Glomerular visceral epithelial cell (primary cell): ENCODE results near the gene GPR31.
A peak's percentile ranks its signal among the peaks of the same experiment; 100 is the strongest.

Source experiments
- DNase-seq: peaks from one replicate; pipeline ENCODE4 v3.0.0-alpha.2; 2016; ENCODE audit errors: extremely low spot score

Gene GPR31

GRCh38 chr6:167139761-167140160 is 18.0 kb downstream of the GPR31 start:
- DNase-seq: no peak

DNA sequence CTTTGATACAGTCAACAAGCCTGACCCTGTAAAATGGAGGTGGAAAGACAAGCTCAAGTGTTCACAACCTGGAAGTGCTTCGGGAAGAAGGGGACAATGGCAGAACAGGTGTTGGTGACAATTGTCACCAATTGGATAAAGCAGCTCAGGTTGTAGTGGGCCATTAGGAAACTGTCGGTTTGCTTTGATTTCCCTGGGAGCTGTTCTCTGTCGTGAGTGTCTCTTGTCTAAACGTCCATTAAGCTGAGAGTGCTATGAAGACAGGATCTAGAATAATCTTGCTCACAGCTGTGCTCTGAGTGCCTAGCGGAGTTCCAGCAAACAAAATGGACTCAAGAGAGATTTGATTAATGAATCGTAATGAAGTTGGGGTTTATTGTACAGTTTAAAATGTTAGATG is 19.9 kb downstream of the GPR31 start:
- no peak for DNase-seq

GRCh38 chr6:167137081-167137480 is 20.7 kb downstream of the GPR31 start:
- DNase-seq: no peak

GRCh38 chr6:167136376-167136775 is 21.4 kb downstream of the GPR31 start:
- peak; percentile 8 for DNase-seq

GRCh38 chr6:167134448-167135328 is 23.1 kb downstream of the GPR31 start:
- DNase-seq: peak; percentile 32

- DNase-seq: peak; percentile 16
Measured at GRCh38 chr6:167130712-167131684, 26.8 kb downstream of the GPR31 start.

- DNase-seq: no peak
Measured at GRCh38 chr6:167130008-167130677, 27.6 kb downstream of the GPR31 start.

GRCh38 chr6:167129562-167129961 is 28.2 kb downstream of the GPR31 start:
- no peak for DNase-seq

DNA sequence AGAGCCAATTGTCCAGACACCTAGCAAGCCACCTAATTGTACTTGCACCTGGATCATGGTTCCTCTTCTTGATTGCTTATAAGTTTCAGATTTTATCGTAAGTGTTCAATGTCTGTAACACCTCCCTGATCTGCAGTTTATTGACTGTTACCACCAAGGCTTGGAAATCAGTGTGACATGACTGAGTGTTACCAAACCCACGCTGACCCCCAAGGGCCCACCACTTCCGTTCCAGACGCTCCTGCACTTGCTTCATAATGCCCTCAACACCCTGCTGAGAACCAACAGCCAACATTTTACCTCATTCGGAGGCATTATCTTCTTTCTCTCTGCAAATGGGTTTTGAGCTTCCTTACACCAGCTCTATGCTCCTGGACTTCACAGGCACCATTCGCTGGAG is 28.6 kb downstream of the GPR31 start:
- no peak for DNase-seq

DNA sequence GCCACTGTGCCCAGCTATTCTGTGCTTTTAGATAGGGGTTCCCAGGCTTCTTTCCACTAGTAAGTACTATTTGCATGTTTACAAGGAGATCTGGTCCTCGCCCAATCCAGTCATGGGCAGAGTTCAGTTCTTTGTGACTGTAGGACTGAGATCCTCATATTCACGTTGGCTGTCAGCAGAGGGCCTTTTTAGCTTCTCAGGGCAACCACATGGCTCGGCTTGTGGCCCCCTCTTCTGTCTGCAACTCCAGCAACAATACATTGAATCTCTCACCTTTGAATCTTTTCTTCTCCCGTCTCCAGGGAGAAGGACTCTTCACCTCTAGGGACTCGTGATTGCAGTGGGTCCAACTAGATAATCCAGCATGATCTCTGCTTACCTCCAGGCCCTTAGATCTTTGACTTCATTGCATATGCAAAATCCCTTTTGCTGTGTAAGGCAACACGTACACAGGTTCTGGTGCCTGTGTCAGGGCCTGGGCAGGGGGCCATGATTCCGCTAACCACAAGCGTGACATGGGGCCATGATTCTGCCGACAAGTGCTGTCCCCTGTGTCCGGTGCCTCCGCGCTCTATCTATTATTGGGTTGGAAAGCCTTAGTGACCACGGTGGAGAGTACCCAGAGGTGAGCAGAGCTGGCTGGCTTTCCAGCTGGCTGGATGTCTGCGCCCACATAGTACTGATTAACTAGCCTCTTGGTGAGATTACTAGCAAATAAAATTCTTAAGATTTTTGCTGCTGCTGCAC is 29.8 kb downstream of the GPR31 start:
- DNase-seq: peak; percentile 84

- DNase-seq: no peak
Measured at GRCh38 chr6:167125855-167126349, 31.9 kb downstream of the GPR31 start.

- DNase-seq: no peak
Measured at GRCh38 chr6:167125410-167125809, 32.4 kb downstream of the GPR31 start.

DNA sequence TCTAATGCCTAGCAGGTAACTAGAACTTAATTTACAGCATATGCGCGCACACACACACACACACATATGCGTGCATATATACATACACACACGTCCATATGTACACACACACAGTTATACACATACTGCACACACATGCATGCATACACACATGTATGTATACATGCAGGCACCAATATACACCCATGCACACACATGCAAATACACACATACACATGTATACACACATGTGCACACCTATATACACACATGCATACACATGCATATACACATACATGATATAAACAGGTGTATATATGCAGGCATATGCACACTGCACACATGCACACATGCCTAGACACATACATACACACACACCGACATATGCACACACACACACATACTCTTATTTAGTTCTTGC is 33.0 kb downstream of the GPR31 start:
- no peak for DNase-seq

GRCh38 chr6:167122827-167123657 is 34.7 kb downstream of the GPR31 start, which contains the start of gene CCR6:
CCR6 (plus strand) TSS chr6:167123096; CDS start chr6:167136135, 13,039 bp downstream.
- no peak for DNase-seq

DNA sequence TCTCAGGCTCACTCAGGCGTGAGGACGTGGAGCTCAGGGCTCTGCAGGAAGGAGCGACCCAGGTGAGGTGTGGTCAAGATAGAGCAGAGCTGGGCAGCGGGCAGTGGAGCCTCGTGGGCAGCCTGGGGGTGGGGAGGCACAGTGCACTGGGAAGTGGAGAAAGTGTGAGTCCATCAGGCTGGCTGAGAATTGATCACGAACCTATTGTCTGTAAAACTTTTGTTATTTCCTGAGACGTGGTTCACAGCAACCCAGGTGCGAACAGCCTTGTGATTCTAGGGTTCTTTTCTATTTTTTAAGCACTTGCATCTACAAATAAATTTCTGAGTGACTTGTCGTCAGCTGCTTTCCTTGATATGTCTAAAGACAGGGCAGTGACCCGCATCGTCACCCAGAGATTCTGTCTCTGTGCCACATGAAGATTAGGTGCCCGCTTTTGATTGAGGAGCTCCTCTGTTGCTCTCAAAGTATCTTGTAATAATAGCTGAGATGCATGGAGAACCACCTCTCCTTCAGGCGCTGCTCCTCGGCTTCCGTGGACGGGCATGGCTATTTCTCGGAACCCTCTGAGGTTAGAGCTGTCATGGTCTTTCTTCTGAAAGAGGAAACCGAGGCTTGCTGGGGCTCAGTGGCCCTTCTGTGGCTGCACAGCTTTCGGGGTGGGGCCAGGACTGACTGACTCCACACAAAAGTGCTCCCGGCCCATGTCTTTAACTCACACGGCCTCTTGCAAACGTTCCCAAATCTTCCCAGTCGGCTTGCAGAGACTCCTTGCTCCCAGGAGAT is 35.5 kb downstream of the GPR31 start:
- no peak for DNase-seq

DNA sequence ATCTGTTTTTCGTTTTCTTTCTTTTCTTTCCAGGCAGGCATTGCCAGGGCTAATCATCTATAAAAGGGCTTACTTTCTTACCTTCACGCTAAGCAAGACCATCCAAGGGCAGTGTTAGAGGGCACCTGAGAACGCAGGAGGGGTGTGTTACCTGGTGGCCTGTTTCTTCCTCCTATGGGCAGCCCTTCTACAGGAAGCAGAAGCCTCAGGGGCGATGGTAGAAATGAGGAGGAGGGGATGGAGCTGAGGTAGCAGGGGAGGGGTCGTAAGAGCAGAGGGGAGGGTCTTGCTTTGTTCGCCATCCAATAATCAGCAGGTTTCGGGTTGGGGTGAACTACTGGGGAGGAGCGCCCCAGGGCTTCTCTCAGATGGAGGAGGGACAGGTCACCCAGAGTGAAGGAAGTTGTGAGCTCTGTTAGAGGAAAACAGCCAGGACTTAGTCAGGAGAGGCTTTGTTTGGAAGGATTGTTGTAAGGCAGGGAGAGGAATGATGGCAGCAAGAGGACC is 36.4 kb downstream of the GPR31 start:
- DNase-seq: no peak

- no peak for DNase-seq
Measured at GRCh38 chr6:167120583-167120903, 37.2 kb downstream of the GPR31 start.

DNA sequence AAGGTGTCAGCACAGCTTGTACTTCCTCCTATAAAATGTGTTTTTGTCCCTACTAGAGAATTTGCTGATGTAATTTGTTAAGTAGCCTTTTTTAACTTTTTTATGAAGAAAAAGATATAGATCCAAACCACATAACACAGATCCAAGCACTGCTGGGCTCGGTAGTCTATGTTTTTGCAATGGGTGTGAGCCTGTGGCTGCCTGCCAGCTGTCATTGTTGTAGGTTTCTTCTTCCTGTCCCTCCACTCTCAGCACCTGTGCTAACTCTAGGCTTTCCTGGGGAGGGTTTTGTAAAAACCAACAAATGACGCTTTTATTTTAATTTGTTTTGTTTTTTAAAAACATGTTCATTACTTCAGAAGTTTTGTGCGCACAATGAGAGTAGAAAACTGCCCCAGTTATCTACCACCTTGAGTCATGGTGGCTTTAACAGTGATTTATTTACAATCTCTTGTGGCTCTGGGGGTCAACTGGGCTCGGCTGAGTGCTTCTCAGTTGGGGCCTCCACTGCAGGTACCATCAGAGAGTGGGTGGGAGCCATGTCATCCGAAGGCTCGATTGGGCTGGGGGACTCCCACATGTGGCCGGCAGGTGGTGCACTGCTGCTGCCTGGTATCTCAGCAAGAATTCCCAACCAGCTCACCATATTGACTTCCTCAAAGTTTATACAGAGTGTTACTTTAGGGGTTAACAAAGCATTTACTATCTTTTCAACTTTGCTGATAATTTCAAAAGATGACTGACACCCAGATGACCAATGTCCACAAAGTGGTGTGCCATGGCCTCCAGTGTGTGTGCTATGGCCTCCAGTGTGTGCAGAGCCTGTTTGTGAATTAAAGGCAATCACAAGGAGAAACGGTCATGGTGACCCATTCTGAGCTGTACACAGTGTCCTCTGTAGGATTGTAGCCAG is 37.9 kb downstream of the GPR31 start:
- no peak for DNase-seq
